HepG2 (cell line): ENCODE data around the gene KISS1R. TPM values are rescaled to one million over a fixed set of nuclear protein-coding genes. Genes with fewer than 3 reads are reported as not detected.

Source experiments
- ARHGAP35 ChIP-seq: sonication (generic); formaldehyde crosslinking; IDR thresholded peaks from 2 replicates; pipeline ENCODE4 v1.9.0; 2022; ENCODE audit warnings: mild to moderate bottlenecking, inconsistent platforms, moderate library complexity, missing genetic modification reagents, borderline replicate concordance
- ARID2 ChIP-seq: sonication (generic); formaldehyde crosslinking; IDR thresholded peaks from 2 replicates; pipeline ENCODE4 v1.8.1; 2022; ENCODE audit warnings: mild to moderate bottlenecking, missing genetic modification reagents, borderline replicate concordance
- CEBPB ChIP-seq: IDR thresholded peaks from 2 replicates; pipeline ENCODE4 v1.6.1; 2011; ENCODE audit warnings: low read depth, low read length, improper control_type of control experiment, borderline replicate concordance
- HDAC2 ChIP-seq: sonication (generic); formaldehyde crosslinking; IDR thresholded peaks from 2 replicates; pipeline ENCODE4 v1.4.0; 2020; ENCODE audit warnings: missing genetic modification reagents
- MTERF4 ChIP-seq: sonication (generic); formaldehyde crosslinking; IDR thresholded peaks from 2 replicates; pipeline ENCODE4 v1.8.0; 2023; ENCODE audit warnings: mild to moderate bottlenecking, missing genetic modification reagents
- RELA ChIP-seq: sonication (generic); formaldehyde crosslinking; IDR thresholded peaks from 2 replicates; pipeline ENCODE4 v1.4.0; 2020; ENCODE audit warnings: missing genetic modification reagents
- SAP130 ChIP-seq: IDR thresholded peaks from 2 replicates; pipeline ENCODE4 v1.6.1; 2016; ENCODE audit warnings: low read depth
- SCMH1 ChIP-seq: sonication (generic); formaldehyde crosslinking; IDR thresholded peaks from 2 replicates; pipeline ENCODE4 v1.9.0; 2021; ENCODE audit warnings: missing genetic modification reagents, mild to moderate bottlenecking, borderline replicate concordance
- TRIM24 ChIP-seq: sonication (generic); formaldehyde crosslinking; IDR thresholded peaks from 2 replicates; pipeline ENCODE4 v1.8.0; 2022; ENCODE audit warnings: mild to moderate bottlenecking, missing genetic modification reagents
- ZBTB14 ChIP-seq: sonication (generic); formaldehyde crosslinking; IDR thresholded peaks from 2 replicates; pipeline ENCODE4 v1.4.0; 2020; ENCODE audit warnings: missing genetic modification reagents
- ZNF20 ChIP-seq: sonication (generic); formaldehyde crosslinking; IDR thresholded peaks from 2 replicates; pipeline ENCODE4 v1.4.0; 2020; ENCODE audit warnings: mild to moderate bottlenecking, moderate library complexity, missing genetic modification reagents
- ZNF234 ChIP-seq: sonication (generic); formaldehyde crosslinking; conservative IDR thresholded peaks from 2 replicates; pipeline ENCODE4 v1.5.1; 2020; ENCODE audit warnings: mild to moderate bottlenecking, missing genetic modification reagents
- ZNF530 ChIP-seq: sonication (generic); formaldehyde crosslinking; IDR thresholded peaks from 2 replicates; pipeline ENCODE4 v1.5.0; 2020; ENCODE audit warnings: low read depth, mild to moderate bottlenecking, missing genetic modification reagents
- ZNF543 ChIP-seq: sonication (generic); formaldehyde crosslinking; IDR thresholded peaks from 2 replicates; pipeline ENCODE4 v1.4.0; 2020; ENCODE audit warnings: mild to moderate bottlenecking, missing genetic modification reagents
- ZNF605 ChIP-seq: sonication (generic); formaldehyde crosslinking; IDR thresholded peaks from 2 replicates; pipeline ENCODE4 v1.8.0; 2022; ENCODE audit warnings: mild to moderate bottlenecking, missing genetic modification reagents
- ZNF616 ChIP-seq: sonication (generic); formaldehyde crosslinking; IDR thresholded peaks from 2 replicates; pipeline ENCODE4 v1.5.0; 2020; ENCODE audit warnings: low read depth, mild to moderate bottlenecking, missing genetic modification reagents
- ZNF646 ChIP-seq: sonication (generic); formaldehyde crosslinking; IDR thresholded peaks from 2 replicates; pipeline ENCODE4 v1.9.0; 2021; ENCODE audit warnings: mild to moderate bottlenecking, missing genetic modification reagents
- ZNF749 ChIP-seq: sonication (generic); formaldehyde crosslinking; IDR thresholded peaks from 2 replicates; pipeline ENCODE4 v1.8.0; 2022; ENCODE audit warnings: mild to moderate bottlenecking, missing genetic modification reagents, moderate library complexity, borderline replicate concordance
- polyA plus RNA-seq, 8 experiments: library from polyadenylated mRNA; depleted of rRNA in 3 of 8; stranded (reverse) in 7 of 8; unstranded in 1 of 8; fragments of >200 nt; fragmentation: Illumina TruSeq in 4 of 8; extraction: Trizol in 4 of 8; gene quantifications; 2 replicates each; pipeline versions ENCODE4 v1.2.1 to v1.2.3, GENCODE V29; 2011 to 2016; ENCODE audit warnings: low read depth in 4 of 8, missing spikeins in 1 of 8, mixed read lengths in 1 of 8; ENCODE audit not compliant: insufficient read depth in 1 of 8
- total RNA-seq, 5 experiments: library from RNA; depleted of rRNA; stranded (reverse); fragments of >200 nt; fragmentation: Illumina TruSeq; extraction: Trizol; gene quantifications; 2 replicates each; pipeline ENCODE4 v1.2.3, GENCODE V29; 2016; ENCODE audit warnings: low read depth in 1 of 5

KISS1R gene
- total and polyA plus RNA-seq, 2 of the 13 experiments (the other 11 are each of a cell fraction or from before 2014, with no cell fraction given) = 1.1 to 10.2 TPM

- no peak for TF ChIP-seq ZNF234
- TF ChIP-seq MTERF4 = no peak
- no peak for TF ChIP-seq ZNF20 (CRISPR knock-in tag)
- TF ChIP-seq SCMH1 (CRISPR knock-in tag) = no peak
- TF ChIP-seq RELA (CRISPR knock-in tag) = no peak
- TF ChIP-seq SAP130 (CRISPR knock-in tag) = peak; percentile 75
- peak; percentile 40; the same call in 1 of the 2 replicates for TF ChIP-seq HDAC2 (CRISPR knock-in tag)
- TF ChIP-seq ZNF530 (CRISPR knock-in tag) = no peak
- no peak for TF ChIP-seq ZBTB14
- no peak for TF ChIP-seq ZNF616 (CRISPR knock-in tag)
- peak; percentile 57; the same call in 1 of the 2 replicates for TF ChIP-seq ZNF605
- TF ChIP-seq CEBPB = no peak
- no peak for TF ChIP-seq ARID2
- no peak for TF ChIP-seq ZNF749 (CRISPR knock-in tag)
- TF ChIP-seq TRIM24 (CRISPR knock-in tag) = no peak
- TF ChIP-seq ZNF543 (CRISPR knock-in tag) = no peak
- TF ChIP-seq ZNF646 (CRISPR knock-in tag) = no peak
- no peak for TF ChIP-seq ARHGAP35 (CRISPR knock-in tag)
Observed at GRCh38 chr19:892894-893689, 24.0 kb upstream of the KISS1R start, which contains the start of the genes MED16 and RNU6-9 (continued).
